OCI-LY1 (cell line): ENCODE data around the gene PEAK1.
"Not testable (repeated sequence)": the region's sequence is repeated elsewhere in the genome, so short reads cannot be mapped to it uniquely, and the experiment has no call there.

Source experiments
- H2AFZ ChIP-seq: fragments of 200-600 bp; sonication (generic), shearing (Covaris generic); 2 replicates; pipeline ENCODE4 v1.6.0; 2014; ENCODE audit warnings: antibody characterized with exemption, mild to moderate bottlenecking, low read length
- H3F3A ChIP-seq: fragments of 200-600 bp; sonication (generic), shearing (Covaris generic); 2 replicates; pipeline ENCODE4 v1.6.0; 2014; ENCODE audit warnings: mild to moderate bottlenecking, antibody characterized with exemption, low read length, moderate library complexity; ENCODE audit not compliant: insufficient read depth
- H3K27ac ChIP-seq: fragments of 200-600 bp; sonication (generic); 2 replicates; pipeline ENCODE4 v1.5.1; 2014; ENCODE audit warnings: low read length, mixed run types, mild to moderate bottlenecking, low read depth; ENCODE audit not compliant: poor library complexity, severe bottlenecking
- H3K27me3 ChIP-seq: fragments of 200-600 bp; sonication (generic); 2 replicates; pipeline ENCODE4 v1.6.0; 2014; ENCODE audit warnings: antibody characterized with exemption, mild to moderate bottlenecking, low read length, moderate library complexity; ENCODE audit not compliant: insufficient read depth
- H3K36me3 ChIP-seq: fragments of 200-600 bp; sonication (generic); 2 replicates; pipeline ENCODE4 v1.6.1; 2014; ENCODE audit warnings: mild to moderate bottlenecking, antibody characterized with exemption, low read length, moderate library complexity, mixed read lengths; ENCODE audit not compliant: insufficient read depth
- H3K4me1 ChIP-seq: fragments of 200-600 bp; sonication (generic); 2 replicates; pipeline ENCODE4 v1.5.1; 2014; ENCODE audit warnings: mild to moderate bottlenecking, low read length, moderate library complexity; ENCODE audit not compliant: insufficient read depth, severe bottlenecking
- H3K4me2 ChIP-seq: fragments of 200-600 bp; sonication (generic), shearing (Covaris generic); 2 replicates; pipeline ENCODE4 v1.6.1; 2014; ENCODE audit warnings: low read length
- H3K4me3 ChIP-seq: fragments of 200-600 bp; sonication (generic); 2 replicates; pipeline ENCODE4 v1.5.1; 2014; ENCODE audit warnings: low read length, low read depth, mild to moderate bottlenecking, mixed read lengths; ENCODE audit not compliant: poor library complexity, severe bottlenecking
- H3K79me2 ChIP-seq: fragments of 200-600 bp; shearing (Covaris generic); 2 replicates; pipeline ENCODE4 v1.6.1; 2016; ENCODE audit warnings: mixed run types, low read length, mixed read lengths; ENCODE audit not compliant: insufficient read depth
- H3K9ac ChIP-seq: fragments of 200-600 bp; sonication (generic), shearing (Covaris generic); 2 replicates; pipeline ENCODE4 v1.6.1; 2014; ENCODE audit warnings: mild to moderate bottlenecking, low read length, mixed read lengths
- H3K9me2 ChIP-seq: fragments of 200-600 bp; sonication (generic), shearing (Covaris generic); 2 replicates; pipeline ENCODE4 v1.6.1; 2014; ENCODE audit warnings: low read depth, mild to moderate bottlenecking, low read length, mixed read lengths
- H3K9me3 ChIP-seq: fragments of 200-600 bp; shearing (Covaris generic); 2 replicates; pipeline ENCODE4 v1.6.1; 2014; ENCODE audit warnings: low read length, mixed read lengths
- H4K20me1 ChIP-seq: fragments of 200-600 bp; sonication (generic), shearing (Covaris generic); 2 replicates; pipeline ENCODE4 v1.6.0; 2016; ENCODE audit warnings: mild to moderate bottlenecking, low read length; ENCODE audit not compliant: insufficient read depth
- CTCF ChIP-seq: fragments of 200-600 bp; sonication (generic), shearing (Covaris generic); IDR thresholded peaks from 2 replicates; pipeline ENCODE4 v1.5.1; 2017; ENCODE audit warnings: mild to moderate bottlenecking, antibody characterized with exemption, low read length, moderate library complexity, mixed read lengths
- EZH2 ChIP-seq: fragments of 200-600 bp; sonication (generic), shearing (Covaris generic); IDR thresholded peaks from 2 replicates; pipeline ENCODE4 v1.8.0; 2017; ENCODE audit warnings: borderline replicate concordance, mixed run types, mild to moderate bottlenecking, antibody characterized with exemption, low read length, moderate library complexity, mixed read lengths

PEAK1 gene

DNA sequence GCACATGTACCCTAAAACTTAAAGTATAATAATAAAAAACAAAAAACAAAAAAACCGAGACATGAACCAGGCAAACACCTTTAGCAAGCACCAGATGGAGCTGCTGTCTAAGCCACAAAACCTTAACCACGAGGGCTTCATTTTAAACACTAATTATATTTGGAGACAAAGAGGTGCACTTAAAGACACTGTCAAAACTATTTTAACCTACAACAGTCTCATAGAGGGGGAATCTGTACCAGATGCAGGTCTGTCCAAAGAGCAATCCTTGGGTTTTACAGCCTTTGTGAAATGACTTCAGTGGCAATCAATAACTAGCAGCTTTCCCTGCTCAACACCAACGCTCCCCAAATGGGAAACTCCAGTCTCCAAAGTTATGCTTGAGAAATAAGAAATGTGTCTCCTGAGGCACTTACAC, 233.3 kb downstream of the PEAK1 start:
- Histone ChIP-seq H3K4me3 (no peak overlapping the region), H3K27ac (no peak overlapping the region), H3F3A (no peaks in the 10 kb centered on the region), H3K4me2 (no peak overlapping the region), H3K9me3 (no peaks in the 10 kb centered on the region), H3K27me3 (no peaks in the 10 kb centered on the region), H3K4me1 (peaks cover 36% of the 10 kb centered on the region), H4K20me1 (no peaks in the 10 kb centered on the region), H2AFZ (no peak overlapping the region), H3K9me2 (no peaks in the 10 kb centered on the region), H3K79me2 (no peaks in the 10 kb centered on the region), H3K9ac (no peak overlapping the region), H3K36me3 (no peaks in the 10 kb centered on the region)
- peak; percentile 57 for TF ChIP-seq CTCF
- no peak for TF ChIP-seq EZH2

- Histone ChIP-seq H3K27ac (no peak overlapping the region), H2AFZ (no peak overlapping the region), H3K4me2 (no peak overlapping the region), H3K4me3 (no peak overlapping the region), H3K27me3 (no peaks in the 10 kb centered on the region), H4K20me1 (no peaks in the 10 kb centered on the region), H3K9me2 (no peaks in the 10 kb centered on the region), H3F3A (no peaks in the 10 kb centered on the region), H3K4me1 (peaks cover 41% of the 10 kb centered on the region), H3K79me2 (no peaks in the 10 kb centered on the region), H3K9ac (no peak overlapping the region), H3K9me3 (no peaks in the 10 kb centered on the region), H3K36me3 (no peaks in the 10 kb centered on the region)
- no peak for TF ChIP-seq CTCF
- TF ChIP-seq EZH2: no peak
Observed at GRCh38 chr15:77185242-77185785, 234.6 kb downstream of the PEAK1 start.

DNA sequence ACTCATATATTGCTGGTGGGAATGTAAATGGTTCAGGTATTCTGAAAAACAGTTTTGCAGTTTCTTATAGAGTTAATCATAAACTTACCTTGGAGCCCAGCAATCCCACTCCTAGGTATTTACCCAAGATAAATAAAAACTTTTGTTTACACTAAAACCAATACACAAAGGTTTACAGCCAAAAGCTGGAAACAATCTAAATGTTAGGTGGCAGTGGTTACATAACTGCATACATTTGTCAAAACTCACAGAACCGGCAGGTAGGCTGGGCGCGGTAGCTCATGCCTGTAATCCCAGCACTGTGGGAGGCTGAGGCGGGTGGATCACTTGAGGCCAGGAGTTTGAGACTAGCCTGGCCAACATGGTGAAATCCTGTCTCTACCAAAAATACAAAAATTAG, 235.6 kb downstream of the PEAK1 start:
- not testable (repeated sequence) for H3K9me2 ChIP-seq, H3F3A ChIP-seq, H3K4me3 ChIP-seq, H3K27ac ChIP-seq, H3K36me3 ChIP-seq, H3K9me3 ChIP-seq, H2AFZ ChIP-seq, H3K4me2 ChIP-seq, H3K9ac ChIP-seq, H3K79me2 ChIP-seq, H3K27me3 ChIP-seq, H4K20me1 ChIP-seq
- H3K4me1 ChIP-seq: peaks cover 38% of the 10 kb centered on the region

DNA sequence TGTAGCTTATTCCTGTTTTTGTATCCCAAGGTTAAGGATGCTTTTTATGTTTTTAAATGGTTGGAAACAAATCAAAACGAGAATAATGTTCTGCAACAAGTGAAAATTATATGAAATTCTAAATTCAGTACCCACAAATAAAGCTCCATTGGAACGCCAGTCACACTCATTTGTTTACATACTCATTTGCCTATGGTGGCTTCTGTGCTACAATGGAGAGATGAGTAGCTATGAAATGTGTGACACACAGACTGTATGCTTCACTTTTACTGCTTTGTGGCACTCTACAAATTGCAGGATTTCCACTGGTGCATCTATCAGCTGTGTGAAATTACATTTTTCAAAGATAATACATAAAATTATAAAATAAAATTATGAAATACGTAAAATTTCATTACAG, 236.8 kb downstream of the PEAK1 start:
- Histone ChIP-seq H3K9me3 (no peaks in the 10 kb centered on the region), H2AFZ (no peak overlapping the region), H3K9ac (no peak overlapping the region), H3K36me3 (no peaks in the 10 kb centered on the region), H3K27me3 (no peaks in the 10 kb centered on the region), H3K79me2 (no peaks in the 10 kb centered on the region), H4K20me1 (no peaks in the 10 kb centered on the region), H3K4me3 (no peak overlapping the region), H3K9me2 (no peaks in the 10 kb centered on the region), H3K27ac (no peak overlapping the region), H3K4me2 (no peak overlapping the region), H3K4me1 (peaks cover 26% of the 10 kb centered on the region), H3F3A (no peaks in the 10 kb centered on the region)
- TF ChIP-seq CTCF (no peak), EZH2 (no peak)
